NCI-H748 (cell line): ENCODE measurements around the gene BPTF.
A peak's percentile ranks its signal among the peaks of the same experiment; 100 is the strongest.
"Not testable (repeated sequence)": the region's sequence is repeated elsewhere in the genome, so short reads cannot be mapped to it uniquely, and the experiment has no call there.

ENCODE experiments used
- DNase-seq: peaks from one replicate; lab custom pipeline; 2025; ENCODE audit not compliant: unreplicated experiment; lab: John Stamatoyannopoulos, UW

BPTF gene

GRCh38 chr17:67960276-67960675, 135.0 kb downstream of the BPTF start:
- not testable (repeated sequence) for DNase-seq

GRCh38 chr17:67962156-67962555, 136.9 kb downstream of the BPTF start:
- not testable (repeated sequence) for DNase-seq

- peak; percentile 56 for DNase-seq
Observed at GRCh38 chr17:67963145-67963572, 137.9 kb downstream of the BPTF start.

DNA sequence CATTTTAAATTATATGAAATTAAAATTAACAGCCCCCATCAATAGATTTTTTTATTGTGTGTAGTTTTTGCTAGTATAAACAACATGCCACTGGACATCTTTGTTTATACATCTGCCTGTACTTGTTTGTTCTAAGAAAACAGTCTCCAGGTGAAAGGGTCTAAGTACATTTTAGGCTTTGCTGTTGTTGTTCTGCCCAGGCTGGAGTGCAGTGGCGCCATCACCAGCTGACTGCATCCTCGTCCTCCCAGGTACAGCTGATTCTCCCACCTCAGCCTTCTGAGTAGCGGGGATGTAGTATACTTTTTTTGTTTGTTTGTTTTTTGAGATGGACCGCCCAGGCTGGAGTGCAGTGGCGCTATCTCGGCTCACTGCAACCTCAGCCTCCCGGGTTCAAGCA, 145.5 kb downstream of the BPTF start:
- peak; percentile 53 for DNase-seq

- no peak for DNase-seq
Observed at GRCh38 chr17:67974185-67974584, 148.9 kb downstream of the BPTF start.

GRCh38 chr17:67974598-67975066, 149.3 kb downstream of the BPTF start:
- DNase-seq, result no peak

- DNase-seq, result not testable (repeated sequence)
Observed at GRCh38 chr17:67976306-67976705, 151.0 kb downstream of the BPTF start.

DNA sequence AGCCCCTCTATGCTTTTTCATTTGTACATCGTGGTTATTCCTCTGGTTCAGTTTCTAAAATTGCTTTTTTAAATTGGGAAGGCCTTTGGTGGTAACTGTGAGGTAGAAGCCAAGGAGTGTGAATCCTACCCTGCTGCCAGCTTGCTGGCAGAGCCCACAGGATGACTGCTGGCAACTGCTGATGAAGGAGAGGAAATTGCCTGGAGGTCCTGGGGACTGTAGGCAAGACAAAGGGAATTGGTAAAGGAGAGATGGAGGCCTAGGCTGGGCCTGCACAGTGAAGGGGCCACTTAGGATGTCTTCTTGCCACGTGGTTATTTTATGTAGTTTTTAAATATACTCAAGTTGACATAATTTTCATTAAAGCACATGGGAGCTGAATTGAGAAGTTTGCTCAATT, 155.2 kb downstream of the BPTF start:
- DNase-seq, result no peak

- DNase-seq, result not testable (repeated sequence)
Observed at GRCh38 chr17:67980883-67981282, 155.6 kb downstream of the BPTF start.

GRCh38 chr17:67982034-67982640, 156.8 kb downstream of the BPTF start:
- DNase-seq, result no peak

DNA sequence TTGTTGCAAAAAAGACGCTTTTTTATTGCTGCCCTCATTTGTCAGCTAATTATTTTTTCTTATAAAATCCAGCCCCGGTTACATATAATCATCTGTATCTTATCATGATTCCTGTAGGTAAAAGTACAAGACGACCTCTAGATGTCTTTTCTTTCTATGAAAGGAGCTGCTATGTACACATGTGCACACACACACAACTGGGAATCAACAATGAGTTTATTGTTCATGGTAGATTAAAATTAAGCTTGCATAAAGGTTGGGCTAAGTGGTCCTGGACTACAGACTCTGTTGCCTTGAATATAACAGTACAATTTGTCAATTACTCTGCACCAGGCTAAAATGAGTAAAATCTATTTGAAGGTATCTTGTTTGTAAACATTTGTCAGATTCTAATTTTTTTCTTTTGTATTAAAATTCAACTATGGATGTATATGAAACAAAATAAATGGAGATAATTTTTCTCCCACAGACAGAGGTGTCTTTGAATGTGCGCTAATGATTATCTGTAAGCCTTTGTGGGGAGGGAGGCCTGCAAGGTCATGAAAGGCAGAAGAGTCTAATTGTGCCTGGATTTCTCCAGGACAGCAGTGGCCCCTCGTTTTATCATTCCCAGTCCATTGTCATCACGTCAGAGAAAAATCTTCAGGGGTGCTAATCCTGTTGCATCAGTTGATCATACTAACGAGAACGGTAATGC, 157.5 kb downstream of the BPTF start:
- no peak for DNase-seq

DNA sequence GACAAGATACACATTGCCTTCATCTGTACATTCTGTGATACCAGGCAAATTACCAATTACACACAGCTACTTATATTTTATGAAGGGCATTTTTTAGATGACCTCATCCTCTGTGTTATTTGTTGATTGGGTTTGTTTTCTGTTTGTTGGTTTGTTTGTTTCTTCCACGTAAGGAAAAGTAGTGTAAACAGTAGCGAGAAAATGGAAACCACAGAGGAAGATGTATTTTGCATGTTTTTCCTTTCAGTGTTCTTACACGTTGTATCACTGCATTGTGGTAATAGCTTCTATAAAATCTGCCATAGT, 158.0 kb downstream of the BPTF start:
- DNase-seq, result no peak

DNA sequence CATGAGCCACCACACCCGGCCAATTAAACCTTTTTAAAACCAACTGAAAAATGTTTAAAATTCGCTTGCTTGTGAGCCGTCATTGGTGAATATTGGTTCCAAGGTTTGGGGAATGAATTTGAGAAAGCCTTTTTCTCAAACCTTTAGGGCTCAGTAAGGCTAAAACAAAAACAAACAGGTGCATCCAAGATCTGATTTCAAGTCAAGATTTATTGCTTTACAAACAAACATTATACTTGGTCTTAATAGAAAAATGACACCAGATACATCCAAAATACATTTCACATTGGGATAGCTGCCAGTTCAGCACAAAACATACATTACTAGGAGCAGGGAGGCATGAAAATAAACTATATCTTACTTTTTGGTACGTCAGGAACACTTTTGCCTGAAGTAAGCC, 165.6 kb downstream of the BPTF start:
- peak; percentile 65 for DNase-seq

GRCh38 chr17:67992548-67993152, 167.3 kb downstream of the BPTF start:
- DNase-seq, result peak; percentile 43

GRCh38 chr17:67993153-67993997, 168.1 kb downstream of the BPTF start:
- peak; percentile 91 for DNase-seq

- peak; percentile 70 for DNase-seq
Observed at GRCh38 chr17:67993998-67994361, 168.7 kb downstream of the BPTF start.

DNA sequence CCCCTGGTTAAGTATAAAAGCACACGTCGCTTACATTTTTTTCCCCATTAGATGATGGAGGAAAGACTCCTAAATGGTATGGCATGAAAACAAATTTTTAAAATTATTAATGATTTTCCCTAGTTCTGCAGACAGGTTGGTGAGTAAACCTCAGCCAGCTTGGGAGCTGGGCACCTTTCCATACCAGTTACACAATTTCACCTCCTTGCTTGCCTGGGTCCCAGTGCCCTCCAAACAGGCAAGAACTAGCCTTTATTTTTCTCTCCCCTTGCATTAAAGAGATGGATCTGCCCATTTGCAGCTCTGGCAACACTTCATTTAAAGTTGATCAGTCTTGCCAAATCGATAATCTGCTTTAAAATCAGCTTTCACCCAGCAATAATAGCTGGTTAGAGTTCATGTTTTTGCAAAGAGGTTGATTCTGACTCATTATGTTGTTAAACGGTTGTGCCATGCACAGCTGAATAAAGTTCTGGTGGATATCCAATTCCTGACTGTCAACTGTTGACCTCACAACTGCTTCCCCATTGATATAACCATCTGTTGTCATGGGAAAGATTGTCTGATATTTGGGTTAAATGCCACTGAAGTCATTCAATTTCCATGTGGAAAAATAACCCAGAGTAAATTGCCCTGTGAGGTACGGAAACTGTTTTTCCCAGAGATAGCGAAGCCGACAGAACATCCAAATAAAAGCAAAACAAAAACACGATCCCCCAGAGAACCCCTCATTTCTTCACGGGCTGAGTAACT, 169.7 kb downstream of the BPTF start:
- DNase-seq, result peak; percentile 34

DNA sequence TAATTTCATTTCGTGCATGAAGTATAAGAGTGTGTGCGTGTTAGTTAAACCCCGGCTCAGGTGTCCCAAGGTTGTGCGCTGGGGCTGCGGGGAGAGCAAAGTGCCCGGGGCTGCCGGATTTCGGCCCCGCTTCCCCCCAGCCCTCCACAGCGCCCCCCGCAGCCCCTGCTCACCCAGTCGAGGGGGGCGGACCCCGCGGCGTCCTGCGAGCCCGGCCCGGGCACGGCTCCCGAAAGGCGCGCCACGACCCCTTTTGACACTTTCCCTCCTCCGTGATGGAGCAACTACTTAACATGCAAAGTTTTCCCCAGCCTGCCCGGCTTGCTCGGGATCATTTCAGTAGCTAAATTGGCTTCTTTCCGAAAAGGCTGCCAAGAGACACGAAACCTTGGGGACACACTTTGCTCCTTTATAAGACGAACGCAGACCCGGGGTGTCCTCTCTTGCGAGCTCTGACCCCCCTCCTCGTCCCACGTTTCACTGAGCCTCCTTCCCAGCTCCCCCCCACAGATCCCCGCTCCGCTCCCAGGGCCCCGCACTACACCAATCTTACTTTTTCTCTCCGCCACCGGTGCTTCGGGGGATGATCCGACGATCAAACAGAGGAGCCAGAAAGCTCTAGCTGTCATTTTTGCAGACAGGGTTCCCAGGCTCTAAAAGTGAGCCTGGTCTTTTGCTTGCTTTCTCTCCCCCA, 170.4 kb downstream of the BPTF start:
- DNase-seq, result peak; percentile 34

- not testable (repeated sequence) for DNase-seq
Observed at GRCh38 chr17:67996301-67997171, 171.2 kb downstream of the BPTF start, which contains the start of gene C17orf58. Gene C17orf58, minus strand, starts transcription at chr17:67996469. Its CDS starts 271 bp downstream, at chr17:67996198.
